ENCODE data around the gene CLDN14. TPM values are rescaled to one million over a fixed set of nuclear protein-coding genes. Genes with fewer than 3 reads are reported as not detected.

Gene CLDN14
- total RNA-seq, 4 donors from 2014 or later = not detected

GRCh38 chr21:36454706-36455105 is 25.2 kb downstream of the CLDN14 start:
- no peaks in the 10 kb centered on the region for H3K36me3 ChIP-seq
- peaks cover 0 to 5% (median 0%) of the 10 kb centered on the region in 4 donors for H3K4me1 ChIP-seq
- H3K27me3 ChIP-seq = no peaks in the 10 kb centered on the region
- H3K4me3 ChIP-seq = no peak overlapping the region
- no peak overlapping the region for H3K27ac ChIP-seq (replicated peaks in 1 of 4)
- WGBS = 61% methylated on average over 4 of the region's 4 CpGs
- no peak for TF ChIP-seq POLR2A (IDR thresholded peaks at IDR 0.05; ENCODE audit: low read depth)
- no peak for TF ChIP-seq POLR2AphosphoS5 (IDR thresholded peaks at IDR 0.05)
- TF ChIP-seq EP300 (IDR thresholded peaks at IDR 0.05) = no peak
- intact Hi-C loops (cut with DNase I) = no loop called here
- DNase-seq (ENCODE audit: extremely low spot score) = no peak
- H3K9me3 ChIP-seq = no peaks in the 10 kb centered on the region

- TF ChIP-seq CTCF (IDR thresholded peaks at IDR 0.05) (no peak), EP300 (IDR thresholded peaks at IDR 0.05) (no peak), POLR2AphosphoS5 (IDR thresholded peaks at IDR 0.05) (no peak), POLR2A (IDR thresholded peaks at IDR 0.05; ENCODE audit: low read depth) (no peak)
Measured at GRCh38 chr21:36454093-36454531, 25.8 kb downstream of the CLDN14 start.

GRCh38 chr21:36452281-36452825 is 27.6 kb downstream of the CLDN14 start:
- Histone ChIP-seq H3K4me1 (peaks cover 0 to 5% (median 0%) of the 10 kb centered on the region in 4 donors), H3K36me3 (no peaks in the 10 kb centered on the region), H3K9me3 (no peaks in the 10 kb centered on the region), H3K27ac (replicated peaks in 1 of 4) (no peak overlapping the region), H3K27me3 (no peaks in the 10 kb centered on the region), H3K4me3 (no peak overlapping the region)
- no peak for TF ChIP-seq POLR2A (IDR thresholded peaks at IDR 0.05; ENCODE audit: low read depth)
- no peak for TF ChIP-seq EP300 (IDR thresholded peaks at IDR 0.05)
- TF ChIP-seq POLR2AphosphoS5 (IDR thresholded peaks at IDR 0.05) = no peak
- TF ChIP-seq CTCF (IDR thresholded peaks at IDR 0.05) = no peak
- no peak for DNase-seq (ENCODE audit: extremely low spot score)
- intact Hi-C loops (cut with DNase I) = no loop called here
- 84% methylated on average over 6 of the region's 6 CpGs for WGBS

More at GRCh38 chr21:36454093-36454531, 25.8 kb downstream of the CLDN14 start:
- intact Hi-C loops (cut with DNase I) = no loop called here
- no peaks in the 10 kb centered on the region for H3K27me3 ChIP-seq
- H3K4me3 ChIP-seq = no peak overlapping the region
- no peaks in the 10 kb centered on the region for H3K9me3 ChIP-seq
- no peak for DNase-seq (ENCODE audit: extremely low spot score)
- peaks cover 0 to 5% (median 0%) of the 10 kb centered on the region in 4 donors for H3K4me1 ChIP-seq
- 40% methylated on average over 4 of the region's 4 CpGs for WGBS
- no peak overlapping the region for H3K27ac ChIP-seq (replicated peaks in 1 of 4)
- H3K36me3 ChIP-seq = no peaks in the 10 kb centered on the region

GRCh38 chr21:36451506-36451905 is 28.4 kb downstream of the CLDN14 start:
- DNase-seq (ENCODE audit: extremely low spot score) = no peak
- 90% methylated on average over 8 of the region's 8 CpGs for WGBS

GRCh38 chr21:36450511-36450910 is 29.4 kb downstream of the CLDN14 start:
- WGBS = 95% methylated on average over 2 of the region's 2 CpGs
- DNase-seq (ENCODE audit: extremely low spot score) = no peak
- no peaks in the 10 kb centered on the region for H3K27me3 ChIP-seq
- no peaks in the 10 kb centered on the region for H3K36me3 ChIP-seq
- no peak overlapping the region for H3K4me3 ChIP-seq
- peaks cover 0 to 5% (median 0%) of the 10 kb centered on the region in 4 donors for H3K4me1 ChIP-seq
- intact Hi-C loops (cut with DNase I) = no loop called here
- H3K27ac ChIP-seq (replicated peaks in 1 of 4) = no peak overlapping the region
- no peaks in the 10 kb centered on the region for H3K9me3 ChIP-seq
- no peak for TF ChIP-seq POLR2A (IDR thresholded peaks at IDR 0.05; ENCODE audit: low read depth)
- TF ChIP-seq EP300 (IDR thresholded peaks at IDR 0.05) = no peak
- no peak for TF ChIP-seq POLR2AphosphoS5 (IDR thresholded peaks at IDR 0.05)
- TF ChIP-seq CTCF (IDR thresholded peaks at IDR 0.05) = no peak

More at GRCh38 chr21:36451506-36451905, 28.4 kb downstream of the CLDN14 start:
- no peak overlapping the region for H3K27ac ChIP-seq (replicated peaks in 1 of 4)
- no peak for TF ChIP-seq CTCF (IDR thresholded peaks at IDR 0.05)
- TF ChIP-seq EP300 (IDR thresholded peaks at IDR 0.05) = no peak
- TF ChIP-seq POLR2AphosphoS5 (IDR thresholded peaks at IDR 0.05) = no peak
- TF ChIP-seq POLR2A (IDR thresholded peaks at IDR 0.05; ENCODE audit: low read depth) = no peak
- peaks cover 0 to 5% (median 0%) of the 10 kb centered on the region in 4 donors for H3K4me1 ChIP-seq
- no peaks in the 10 kb centered on the region for H3K36me3 ChIP-seq
- no peak overlapping the region for H3K4me3 ChIP-seq
- no peaks in the 10 kb centered on the region for H3K27me3 ChIP-seq
- no peaks in the 10 kb centered on the region for H3K9me3 ChIP-seq
- intact Hi-C loops (cut with DNase I) = no loop called here

All from esophagus muscularis mucosa (tissue), 4 donors.